Astrocyte of the hippocampus (primary cell): ENCODE results near the gene TMC1.
"Not testable (repeated sequence)": the region's sequence is repeated elsewhere in the genome, so short reads cannot be mapped to it uniquely, and the experiment has no call there.

Source experiments
- DNase-seq: peaks from one replicate; pipeline ENCODE4 v3.0.0; 2011; ENCODE audit warnings: low read depth, low spot score

TMC1 gene

GRCh38 chr9:72521416-72521815 is at the start of gene TMC1:
TMC1 (plus strand) TSS chr9:72521608; CDS start chr9:72648649, 127,041 bp downstream.
- DNase-seq = not testable (repeated sequence)

- no peak for DNase-seq
Observed at GRCh38 chr9:72473474-72474261, 47.7 kb upstream of the TMC1 start.

GRCh38 chr9:72474676-72475075 is 46.7 kb upstream of the TMC1 start:
- no peak for DNase-seq

- DNase-seq = no peak
Observed at GRCh38 chr9:72476100-72476499, 45.3 kb upstream of the TMC1 start.

- peak; percentile 65 for DNase-seq
Observed at GRCh38 chr9:72476617-72477437, 44.6 kb upstream of the TMC1 start.

- DNase-seq = peak; percentile 70
Observed at GRCh38 chr9:72477930-72478518, 43.4 kb upstream of the TMC1 start.

GRCh38 chr9:72478966-72479365 is 42.4 kb upstream of the TMC1 start:
- no peak for DNase-seq

GRCh38 chr9:72480261-72480660 is 41.1 kb upstream of the TMC1 start:
- not testable (repeated sequence) for DNase-seq

- peak; percentile 41 for DNase-seq
Observed at GRCh38 chr9:72480921-72481320, 40.5 kb upstream of the TMC1 start.

- peak; percentile 78 for DNase-seq
Observed at GRCh38 chr9:72485821-72486593, 35.4 kb upstream of the TMC1 start.

- no peak for DNase-seq
Observed at GRCh38 chr9:72486594-72486955, 34.8 kb upstream of the TMC1 start.

- not testable (repeated sequence) for DNase-seq
Observed at GRCh38 chr9:72487665-72488064, 33.7 kb upstream of the TMC1 start.

GRCh38 chr9:72489986-72490385 is 31.4 kb upstream of the TMC1 start:
- DNase-seq = no peak

GRCh38 chr9:72491242-72491641 is 30.2 kb upstream of the TMC1 start:
- no peak for DNase-seq

- no peak for DNase-seq
Observed at GRCh38 chr9:72494051-72494450, 27.4 kb upstream of the TMC1 start.

- DNase-seq = no peak
Observed at GRCh38 chr9:72497447-72498046, 23.9 kb upstream of the TMC1 start.

GRCh38 chr9:72506615-72507014 is 14.8 kb upstream of the TMC1 start:
- no peak for DNase-seq

GRCh38 chr9:72509053-72509452 is 12.4 kb upstream of the TMC1 start:
- DNase-seq = peak; percentile 29

- DNase-seq = peak; percentile 43
Observed at GRCh38 chr9:72509635-72510034, 11.8 kb upstream of the TMC1 start.

GRCh38 chr9:72521011-72521410 is 397 bp upstream of the TMC1 start:
- not testable (repeated sequence) for DNase-seq

- DNase-seq = peak; percentile 94
Observed at GRCh38 chr9:72524820-72525540, 3.6 kb downstream of the TMC1 start.
